Epithelial cell of alveolus of lung (primary cell): ENCODE results near the gene PPP1R2C. TPM values are rescaled to one million over a fixed set of nuclear protein-coding genes. Genes with fewer than 3 reads are reported as not detected.

Source experiments
- total RNA-seq: library from RNA; depleted of rRNA; stranded (reverse); fragments of >200 nt; gene quantifications from 2 replicates; pipeline ENCODE4 v1.2.1, GENCODE V29; 2015

The PPP1R2C gene
- not detected in 2 replicates for total RNA-seq

GRCh38 chrX:42778096-42778495, at the start of gene PPP1R2C:
Gene PPP1R2C (minus strand): TSS chrX:42778163. CDS start chrX:42778079, 84 bp downstream.

